Type B pancreatic cell (in vitro differentiated cells): Measurements from ENCODE around the gene PCDHB2. TPM values are rescaled to one million over a fixed set of nuclear protein-coding genes. Genes with fewer than 3 reads are reported as not detected.
A peak's percentile ranks its signal among the peaks of the same experiment; 100 is the strongest.
"Not testable (repeated sequence)": the region's sequence is repeated elsewhere in the genome, so short reads cannot be mapped to it uniquely, and the experiment has no call there.

Experiments
- DNase-seq: peaks from one replicate; pipeline ENCODE4 v3.0.0; 2021; ENCODE audit warnings: mixed read lengths; ENCODE audit not compliant: unreplicated experiment; ENCODE audit errors: extremely low spot score
- H3K27ac Mint-ChIP-seq: 2 replicates; pipeline ENCODE4 v1.8.0; 2021; ENCODE audit warnings: mild to moderate bottlenecking, mixed read lengths
- H3K27me3 Mint-ChIP-seq: 2 replicates; pipeline ENCODE4 v1.8.0; 2021; ENCODE audit warnings: mixed read lengths
- H3K36me3 Mint-ChIP-seq: 2 replicates; pipeline ENCODE4 v1.8.0; 2021; ENCODE audit warnings: mixed read lengths
- H3K4me1 Mint-ChIP-seq: one replicate; pipeline ENCODE4 v1.8.0; 2021; ENCODE audit warnings: mixed read lengths; ENCODE audit not compliant: unreplicated experiment
- H3K4me3 Mint-ChIP-seq: 2 replicates; pipeline ENCODE4 v1.8.0; 2021; ENCODE audit warnings: mild to moderate bottlenecking, mixed read lengths
- H3K9me3 Mint-ChIP-seq: 2 replicates; pipeline ENCODE4 v1.8.0; 2021; ENCODE audit warnings: mixed read lengths
- CTCF ChIP-seq: fragments of 200-600 bp; sonication (generic); conservative IDR thresholded peaks from 2 replicates; pipeline ENCODE4 v1.5.0; 2021; ENCODE audit warnings: antibody characterized with exemption, mild to moderate bottlenecking
- total RNA-seq: library from RNA; stranded (reverse); gene quantifications from 2 replicates; pipeline ENCODE4 v1.2.1, GENCODE V29; 2021; ENCODE audit warnings: low replicate concordance

Gene PCDHB2
- total RNA-seq, 1 donor from 2014 or later: 33.7 TPM

GRCh38 chr5:141084487-141084989, 9.9 kb upstream of the PCDHB2 start:
- Mint-ChIP-seq H3K9me3 (peaks cover 7% of the 10 kb centered on the region), H3K27ac (peak overlapping the region; percentile 93), H3K36me3 (peaks cover 4% of the 10 kb centered on the region), H3K4me3 (peak overlapping the region; percentile 95), H3K4me1 (no peaks in the 10 kb centered on the region), H3K27me3 (peaks cover 5% of the 10 kb centered on the region)
- TF ChIP-seq CTCF: peak; percentile 63
- DNase-seq: no peak

DNA sequence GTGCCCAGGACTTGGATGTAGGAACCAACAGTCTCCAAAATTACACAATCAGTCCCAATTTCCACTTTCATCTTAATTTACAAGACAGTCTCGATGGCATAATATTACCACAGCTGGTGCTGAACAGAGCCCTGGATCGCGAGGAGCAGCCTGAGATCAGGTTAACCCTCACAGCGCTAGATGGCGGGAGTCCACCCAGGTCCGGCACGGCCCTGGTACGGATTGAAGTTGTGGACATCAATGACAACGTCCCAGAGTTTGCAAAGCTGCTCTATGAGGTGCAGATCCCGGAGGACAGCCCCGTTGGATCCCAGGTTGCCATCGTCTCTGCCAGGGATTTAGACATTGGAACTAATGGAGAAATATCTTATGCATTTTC, 837 bp downstream of the PCDHB2 start:
- H3K27me3 Mint-ChIP-seq: peaks cover 2% of the 10 kb centered on the region
- no peak for DNase-seq
- H3K4me3 Mint-ChIP-seq: peak overlapping the region; percentile 99
- peaks cover 22% of the 10 kb centered on the region for H3K9me3 Mint-ChIP-seq
- H3K4me1 Mint-ChIP-seq: no peaks in the 10 kb centered on the region
- H3K36me3 Mint-ChIP-seq: peaks cover 39% of the 10 kb centered on the region
- no peak for TF ChIP-seq CTCF
- peak overlapping the region; percentile 96 for H3K27ac Mint-ChIP-seq

GRCh38 chr5:141096181-141096580, 1.8 kb downstream of the PCDHB2 start:
- not testable (repeated sequence) for H3K4me1 Mint-ChIP-seq, DNase-seq, H3K4me3 Mint-ChIP-seq, H3K27ac Mint-ChIP-seq, H3K27me3 Mint-ChIP-seq
- Mint-ChIP-seq H3K9me3 (peaks cover 23% of the 10 kb centered on the region), H3K36me3 (peaks cover 48% of the 10 kb centered on the region)

DNA sequence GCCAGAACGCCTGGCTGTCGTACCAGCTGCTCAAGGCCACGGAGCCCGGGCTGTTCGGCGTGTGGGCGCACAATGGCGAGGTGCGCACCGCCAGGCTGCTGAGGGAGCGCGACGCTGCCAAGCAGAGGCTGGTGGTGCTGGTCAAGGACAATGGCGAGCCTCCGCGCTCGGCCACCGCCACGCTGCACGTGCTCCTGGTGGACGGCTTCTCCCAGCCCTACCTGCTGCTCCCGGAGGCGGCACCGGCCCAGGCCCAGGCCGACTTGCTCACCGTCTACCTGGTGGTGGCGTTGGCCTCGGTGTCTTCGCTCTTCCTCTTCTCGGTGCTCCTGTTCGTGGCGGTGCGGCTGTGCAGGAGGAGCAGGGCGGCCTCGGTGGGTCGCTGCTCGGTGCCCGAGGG, 2.2 kb downstream of the PCDHB2 start:
- not testable (repeated sequence) for H3K4me1 Mint-ChIP-seq, H3K27me3 Mint-ChIP-seq, H3K4me3 Mint-ChIP-seq, DNase-seq, H3K27ac Mint-ChIP-seq
- peaks cover 27% of the 10 kb centered on the region for H3K9me3 Mint-ChIP-seq
- peaks cover 52% of the 10 kb centered on the region for H3K36me3 Mint-ChIP-seq

DNA sequence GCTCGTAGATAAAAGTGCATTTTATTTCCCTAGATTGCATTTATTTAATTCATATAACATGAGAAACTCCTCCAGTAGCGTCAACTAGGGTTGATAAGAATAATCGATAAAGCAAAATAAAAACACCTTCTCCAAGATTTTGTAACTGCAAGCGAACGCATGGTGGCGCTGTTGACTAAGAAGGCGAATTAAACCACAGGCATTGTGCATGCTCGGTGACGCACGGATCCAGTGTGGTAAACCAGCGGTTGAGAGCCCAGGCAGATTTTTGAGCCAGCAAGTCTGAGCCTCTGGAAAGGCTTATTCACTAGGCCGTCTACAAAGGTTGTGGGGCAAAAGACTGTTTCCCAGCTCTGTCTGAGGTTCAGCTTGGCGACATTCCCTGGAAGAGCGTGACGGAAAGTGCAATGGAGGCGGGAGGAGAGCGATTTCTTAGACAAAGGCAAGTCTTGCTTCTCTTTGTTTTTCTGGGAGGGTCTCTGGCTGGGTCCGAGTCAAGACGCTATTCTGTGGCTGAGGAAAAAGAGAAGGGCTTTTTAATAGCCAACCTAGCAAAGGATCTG, 5.9 kb downstream of the PCDHB2 start, which contains the start of gene PCDHB3:
Gene PCDHB3 (plus strand): TSS at position 231 of the 563 bp plus-strand sequence. CDS start 177 bp downstream, at position 408.
- DNase-seq: no peak
- Mint-ChIP-seq H3K9me3 (peaks cover 22% of the 10 kb centered on the region), H3K36me3 (peaks cover 47% of the 10 kb centered on the region), H3K27ac (peak within 1 kb of the TSS; percentile 77), H3K27me3 (no peaks in the 10 kb centered on the region), H3K4me3 (peak within 1 kb of the TSS; percentile 78), H3K4me1 (no peaks in the 10 kb centered on the region)
- TF ChIP-seq CTCF: no peak

DNA sequence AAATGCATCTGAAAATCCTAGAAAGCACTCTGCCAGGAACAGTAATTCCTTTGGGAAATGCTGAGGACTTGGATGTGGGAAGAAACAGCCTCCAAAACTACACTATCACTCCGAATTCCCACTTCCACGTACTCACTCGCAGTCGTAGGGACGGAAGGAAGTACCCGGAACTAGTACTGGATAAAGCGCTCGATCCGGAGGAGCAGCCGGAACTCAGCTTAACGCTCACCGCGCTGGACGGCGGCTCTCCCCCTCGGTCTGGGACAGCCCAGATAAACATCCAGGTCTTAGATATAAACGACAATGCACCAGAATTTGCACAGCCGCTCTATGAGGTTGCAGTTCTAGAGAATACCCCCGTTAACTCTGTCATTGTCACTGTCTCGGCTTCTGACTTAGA, 6.6 kb downstream of the PCDHB2 start:
- no peak overlapping the region for H3K4me3 Mint-ChIP-seq
- no peak for DNase-seq
- no peak overlapping the region for H3K27ac Mint-ChIP-seq
- H3K9me3 Mint-ChIP-seq: peaks cover 19% of the 10 kb centered on the region
- H3K36me3 Mint-ChIP-seq: peaks cover 41% of the 10 kb centered on the region
- TF ChIP-seq CTCF: no peak
- H3K27me3 Mint-ChIP-seq: no peaks in the 10 kb centered on the region
- no peaks in the 10 kb centered on the region for H3K4me1 Mint-ChIP-seq

- H3K4me3 Mint-ChIP-seq, H3K27me3 Mint-ChIP-seq, H3K4me1 Mint-ChIP-seq, H3K27ac Mint-ChIP-seq, DNase-seq: not testable (repeated sequence)
- peaks cover 19% of the 10 kb centered on the region for H3K9me3 Mint-ChIP-seq
- H3K36me3 Mint-ChIP-seq: peaks cover 41% of the 10 kb centered on the region
Observed at GRCh38 chr5:141102070-141102469, 7.7 kb downstream of the PCDHB2 start.

- peaks cover 19% of the 10 kb centered on the region for H3K9me3 Mint-ChIP-seq
- H3K4me1 Mint-ChIP-seq, H3K27me3 Mint-ChIP-seq, H3K4me3 Mint-ChIP-seq, DNase-seq, H3K27ac Mint-ChIP-seq: not testable (repeated sequence)
- H3K36me3 Mint-ChIP-seq: peaks cover 40% of the 10 kb centered on the region
Observed at GRCh38 chr5:141102471-141102870, 8.1 kb downstream of the PCDHB2 start.
